T-helper 2 cell (primary cell): ENCODE data around the gene FLII.
A peak's percentile ranks its signal among the peaks of the same experiment; 100 is the strongest.

Source experiments
- DNase-seq, 5 experiments: peaks; one replicate each; pipeline versions ENCODE4 v3.0.0 to v3.0.0-alpha.2; 2012 to 2022

The FLII gene

DNA sequence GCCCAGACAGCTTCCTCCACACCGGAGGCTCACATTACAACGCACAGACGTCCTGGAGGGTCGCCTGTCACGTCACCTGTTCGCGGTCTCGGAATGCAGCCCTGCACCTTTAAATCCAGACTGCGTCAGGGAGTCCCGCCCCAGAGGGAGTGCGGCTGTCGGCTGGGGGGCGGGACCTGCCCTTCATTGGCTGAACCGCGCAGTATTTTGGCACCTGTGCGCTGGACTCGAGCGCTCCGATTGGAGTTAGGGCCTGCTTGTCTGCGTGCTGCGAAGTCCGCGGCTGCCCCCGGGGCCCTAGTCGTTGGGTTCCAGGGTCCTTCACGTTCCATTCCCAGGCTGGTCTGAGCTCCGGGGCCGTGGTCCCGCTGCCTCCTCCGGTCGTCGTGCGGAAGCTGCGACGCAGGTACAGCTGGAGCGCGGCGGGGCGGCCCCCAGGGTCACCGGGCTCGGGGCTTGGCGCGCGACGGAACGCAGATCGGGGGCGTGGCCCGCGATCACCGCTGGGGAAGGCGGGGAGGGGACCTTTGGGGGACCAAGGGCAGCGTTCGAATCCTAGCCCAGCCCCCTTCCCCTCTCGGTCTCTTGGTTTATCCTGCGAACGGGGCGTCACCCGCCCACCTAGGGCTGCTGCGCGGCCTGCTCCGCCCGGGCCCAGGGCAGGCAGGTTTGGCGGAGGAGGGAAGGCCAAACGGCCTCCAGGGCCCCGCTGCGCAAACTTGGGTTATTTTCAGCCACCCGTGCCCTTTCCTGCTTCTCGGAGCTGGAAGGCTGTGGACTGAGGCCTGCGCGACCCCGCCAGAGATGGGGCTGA lies 2.0 kb upstream of the FLII start, which contains the start of gene MIEF2:
MIEF2 (plus strand) TSS at position 331 of the 814 bp plus-strand sequence. CDS start 2,059 bp downstream, outside the sequence.
- DNase-seq: peak; percentile 80 to 97 (median 89)

DNA sequence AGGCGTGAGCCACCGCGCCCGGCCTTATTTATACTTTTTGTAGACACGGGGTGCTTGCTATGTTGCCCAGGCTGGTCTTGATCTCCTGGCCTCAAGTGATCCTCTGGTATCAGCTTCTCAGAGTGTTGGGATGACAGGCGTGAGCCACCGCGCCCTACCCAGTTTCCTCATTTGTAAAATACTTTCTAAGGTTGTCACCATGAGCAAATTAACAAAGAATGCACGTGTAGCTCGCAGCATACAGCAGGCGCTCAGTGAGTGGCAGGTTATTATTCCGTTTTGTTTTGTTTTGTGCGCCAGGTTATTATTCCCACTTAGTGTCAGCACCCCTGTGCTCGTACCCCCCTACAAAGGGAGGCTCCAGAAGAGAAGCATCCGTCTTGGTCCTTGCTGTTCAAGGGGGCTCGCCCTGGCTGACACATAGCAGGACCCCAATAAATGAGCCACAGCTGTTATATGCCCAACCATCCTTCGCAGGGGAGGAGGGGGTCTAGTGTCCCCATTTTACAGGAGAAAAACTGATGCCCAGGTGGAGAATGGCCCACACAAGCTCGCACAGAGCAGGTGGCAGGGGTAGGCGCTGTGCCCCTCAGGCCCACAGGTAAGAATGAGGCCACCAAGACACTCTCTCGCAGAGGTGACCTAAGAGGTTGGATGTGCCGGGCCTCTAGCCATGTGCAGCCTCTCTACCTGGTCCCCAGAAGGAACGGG lies 1.2 kb upstream of the FLII start:
- no peak for DNase-seq

DNA sequence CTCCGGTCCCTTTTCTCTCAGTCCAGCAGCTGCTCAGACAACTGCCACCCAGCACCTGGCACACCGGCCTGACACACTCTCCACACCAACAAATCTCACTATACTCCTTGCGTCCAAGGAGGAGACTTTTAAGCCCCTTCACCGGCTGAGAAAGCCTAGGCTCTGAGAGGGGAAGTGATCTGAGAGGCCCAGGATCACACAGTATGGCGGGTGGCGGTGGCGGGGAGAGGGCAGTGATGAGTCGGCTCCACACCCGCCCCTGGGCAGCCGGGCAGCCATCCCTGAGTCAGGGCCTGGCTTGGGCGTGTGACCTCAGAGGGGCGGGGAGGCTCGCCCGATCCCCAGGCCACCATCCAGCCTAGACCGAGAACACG lies 569 bp downstream of the FLII start:
- peak in 2 of 5 experiments; percentile 39 to 43 for DNase-seq

DNA sequence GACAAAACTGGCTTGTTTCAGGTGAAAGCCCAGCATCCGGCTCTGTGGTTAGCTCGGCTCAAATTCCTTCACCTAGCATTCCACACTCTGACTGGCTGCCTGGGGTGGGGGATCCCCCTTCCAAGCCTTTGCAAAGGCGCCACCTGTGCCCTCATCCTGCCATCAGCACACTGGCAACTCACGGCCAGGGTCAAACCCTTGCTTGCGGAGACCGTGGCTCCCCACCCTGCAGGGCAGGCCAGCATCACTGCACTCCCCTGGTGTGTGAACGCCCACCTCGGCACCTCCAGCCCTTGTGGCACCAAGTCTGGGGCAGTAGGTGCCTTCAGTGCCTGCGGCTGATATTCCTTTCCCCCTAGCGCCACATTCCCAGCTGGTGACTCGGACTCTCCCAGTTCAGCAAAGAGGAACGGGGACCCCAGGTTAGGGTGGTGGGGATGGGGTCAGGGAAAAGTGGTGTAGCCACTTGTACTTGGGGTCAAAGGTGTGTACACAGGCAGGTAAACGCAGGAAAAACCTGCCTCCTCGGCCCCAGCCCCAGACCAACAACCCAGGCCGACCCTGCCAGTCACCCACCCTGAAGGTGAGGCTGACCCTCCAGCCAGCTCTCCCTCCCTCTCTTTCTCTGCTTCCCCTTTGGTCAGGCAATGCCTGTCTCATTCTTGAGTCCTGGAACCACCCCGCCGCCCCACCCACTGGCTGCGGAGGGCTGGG lies 1.1 kb downstream of the FLII start:
- DNase-seq: peak in 2 of 5 experiments; percentile 21 to 45

DNA sequence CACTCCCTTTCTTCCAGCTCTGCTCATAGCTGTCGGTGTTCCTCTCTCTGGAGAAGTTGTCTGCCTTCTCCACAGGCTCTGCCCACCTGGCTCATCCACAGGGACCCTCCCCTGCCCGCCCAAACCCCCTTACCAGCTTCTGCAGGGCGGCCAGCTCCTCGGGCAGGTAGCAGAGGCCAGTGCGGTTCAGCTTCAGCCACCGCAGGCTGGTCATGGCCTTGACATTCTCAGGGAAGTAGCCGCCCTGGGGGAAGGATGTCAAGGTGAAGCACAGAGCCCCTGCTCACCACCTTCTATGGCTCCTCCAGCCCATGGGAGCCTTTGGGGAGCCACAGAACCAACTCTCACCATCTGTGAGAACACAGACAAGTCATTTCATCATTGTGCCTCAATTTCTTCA lies 1.8 kb downstream of the FLII start:
- no peak for DNase-seq

DNA sequence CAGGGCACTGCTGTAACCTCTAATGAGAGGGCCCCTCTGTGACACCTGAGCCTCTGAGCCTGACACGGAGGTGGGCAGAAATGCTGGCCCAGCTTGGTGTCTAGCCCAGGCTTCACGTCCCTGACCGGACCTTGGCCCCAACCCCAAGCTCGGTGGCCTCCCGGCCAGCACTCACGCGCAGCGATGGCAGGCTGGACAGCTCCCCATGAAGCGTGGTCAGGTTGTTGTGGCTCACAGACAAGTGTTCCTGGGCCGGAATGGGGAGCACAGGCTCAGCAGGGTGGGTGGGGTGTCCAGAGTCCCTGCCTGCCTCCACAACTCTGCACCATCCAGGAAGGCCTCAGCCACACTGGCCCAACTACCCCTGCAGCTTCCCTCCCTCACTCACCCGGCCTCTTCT lies 2.2 kb downstream of the FLII start:
- DNase-seq: no peak

DNA sequence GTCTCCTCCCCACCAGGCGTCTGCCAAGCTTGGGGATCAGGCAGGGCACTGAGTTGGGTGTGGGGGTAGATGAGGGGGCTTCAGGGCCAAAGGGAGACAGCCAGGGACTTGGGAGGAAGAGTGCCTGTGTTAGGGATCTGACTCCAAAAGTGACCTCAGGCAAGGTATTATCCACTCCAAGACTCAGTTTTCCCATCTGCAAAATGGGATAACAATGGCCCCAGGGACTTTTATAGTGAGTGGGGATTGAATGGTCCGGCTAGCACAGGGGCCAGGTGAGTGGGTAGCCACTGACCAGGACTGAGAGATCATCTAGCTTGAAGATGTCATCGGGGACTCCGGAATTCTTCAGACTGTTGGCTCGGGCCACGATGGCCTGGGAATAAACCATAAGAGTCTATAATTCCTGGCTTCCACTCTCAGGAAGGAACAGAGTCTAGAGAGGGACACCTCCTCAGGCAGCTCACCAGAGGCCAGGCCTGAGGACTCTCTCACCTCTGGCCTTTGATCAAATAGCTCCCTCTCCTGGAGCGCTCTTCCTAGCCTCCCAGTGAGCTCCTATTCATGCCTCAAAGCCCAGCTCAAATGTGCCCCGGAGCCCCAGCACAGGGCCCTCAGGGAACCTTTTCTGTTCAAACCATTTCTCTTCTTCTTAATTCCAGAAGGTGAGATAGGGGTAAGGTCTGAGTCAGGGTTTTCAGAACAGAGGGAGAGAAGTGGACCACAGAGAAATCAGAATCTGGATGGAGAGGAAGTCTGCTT lies 3.5 kb downstream of the FLII start:
- no peak for DNase-seq

DNA sequence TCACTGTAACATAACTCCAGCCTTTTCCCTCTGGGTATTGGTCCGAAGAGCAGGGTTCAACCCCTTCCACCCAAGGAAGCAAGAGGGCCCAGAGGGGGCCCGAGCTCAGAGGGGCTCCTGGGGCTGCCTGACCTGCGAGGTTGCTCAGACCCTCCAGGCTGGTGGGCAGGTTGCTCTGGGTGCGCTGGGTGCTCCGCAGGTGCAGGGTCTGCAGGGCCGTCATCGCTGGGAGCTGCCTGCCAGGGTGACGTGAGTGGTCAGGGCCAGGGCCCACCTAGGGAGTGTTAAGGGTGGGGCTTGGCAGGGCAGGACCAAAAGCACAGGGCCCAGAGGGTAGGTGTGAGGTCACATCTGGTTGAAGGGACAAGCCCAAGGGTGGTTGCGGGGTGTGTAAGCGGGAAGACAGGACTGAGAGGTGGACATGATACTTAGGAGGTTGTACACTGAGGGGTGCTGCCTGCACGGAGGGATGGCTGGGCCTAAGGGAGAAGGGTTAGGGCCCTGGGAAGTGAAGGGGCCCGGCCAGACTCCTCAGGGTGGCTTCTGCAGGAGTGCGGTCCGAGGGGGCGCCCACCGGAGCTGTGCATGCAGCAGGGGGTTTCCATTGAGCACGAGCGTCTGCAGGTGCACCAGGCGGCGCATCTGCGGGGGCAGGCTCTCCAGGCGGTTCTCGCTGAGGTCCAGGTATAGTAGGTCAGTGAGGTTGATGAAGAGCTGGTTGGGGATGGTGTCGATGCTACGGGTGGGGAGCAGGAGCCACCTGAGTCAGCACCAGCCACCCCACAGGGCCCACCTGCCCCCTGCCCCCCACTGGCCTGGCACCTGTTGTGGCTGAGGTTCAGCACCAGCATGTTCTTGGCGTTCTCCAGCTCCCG lies 4.4 kb downstream of the FLII start:
- DNase-seq: no peak

DNA sequence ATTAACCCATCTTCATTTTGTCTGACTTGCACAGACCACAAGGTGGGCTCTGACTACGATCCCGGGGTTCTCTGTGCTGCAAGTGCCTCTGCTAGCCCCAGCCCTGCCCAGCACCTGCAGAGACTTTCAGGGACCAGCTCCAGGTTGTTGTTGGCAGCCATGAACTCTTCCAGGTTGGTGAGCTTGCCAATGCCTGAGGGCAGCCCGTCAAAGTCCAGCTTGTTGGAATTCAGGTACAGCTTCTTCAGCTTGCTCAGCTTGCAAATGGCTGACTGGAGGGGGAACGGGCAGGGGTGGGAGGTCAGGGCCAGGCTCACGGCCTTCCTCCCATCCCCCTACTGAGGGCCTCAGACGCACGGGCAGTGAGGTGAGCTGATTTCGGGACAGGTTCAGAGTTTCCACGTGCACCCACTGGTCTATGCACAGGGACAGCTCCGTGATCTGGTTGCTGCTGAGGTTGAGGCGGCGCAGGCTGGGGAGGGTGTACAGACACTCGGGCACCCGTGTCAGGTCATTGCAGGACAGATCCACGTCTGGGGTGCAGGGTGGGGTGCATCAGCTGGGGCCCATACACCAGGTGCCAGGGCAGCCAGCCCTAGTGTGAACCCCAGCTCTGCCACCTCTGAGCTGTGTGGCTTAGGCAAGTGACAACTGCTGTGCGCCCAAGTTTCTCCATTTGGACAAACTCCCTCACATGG lies 5.2 kb downstream of the FLII start:
- no peak for DNase-seq

DNA sequence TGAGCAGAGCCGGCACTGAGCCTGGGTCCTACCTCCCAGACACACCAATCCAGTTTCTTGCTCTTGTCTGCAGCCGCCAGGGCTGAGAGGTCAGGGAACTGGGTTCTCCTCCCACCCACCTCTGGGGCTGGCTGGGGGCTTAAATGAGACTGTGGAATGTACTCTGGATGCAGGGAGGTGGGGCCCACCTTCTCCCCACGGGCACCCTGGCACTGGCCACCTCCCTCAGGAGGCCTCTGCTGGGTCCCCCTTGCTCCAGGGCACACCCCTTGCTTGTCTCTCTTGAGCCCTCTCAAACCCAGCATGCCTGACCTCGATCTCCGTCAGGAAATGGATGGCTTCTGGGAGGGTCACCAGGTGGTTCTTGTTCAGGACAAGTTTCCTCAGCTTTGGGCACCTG lies 6.4 kb downstream of the FLII start:
- no peak for DNase-seq

DNA sequence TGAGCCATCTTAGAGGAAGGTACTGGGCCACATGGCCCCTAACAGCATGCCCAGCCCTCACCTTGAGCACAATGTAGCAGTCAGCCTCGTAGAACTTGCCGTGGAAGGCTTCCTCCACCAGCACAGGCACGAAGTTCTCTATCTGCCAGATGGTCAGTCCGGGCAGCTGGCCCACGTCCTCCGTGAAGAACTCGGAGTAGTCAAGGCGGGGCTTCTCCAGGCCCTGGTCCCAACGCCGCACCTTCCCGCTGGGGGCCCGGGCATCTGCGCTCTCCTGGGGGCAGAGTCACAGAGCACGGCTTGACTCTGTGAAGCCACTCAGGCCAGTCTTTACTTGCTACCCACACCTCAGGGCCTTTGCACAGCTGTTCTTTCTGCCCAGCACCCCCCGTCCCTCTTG lies 7.3 kb downstream of the FLII start:
- no peak for DNase-seq

DNA sequence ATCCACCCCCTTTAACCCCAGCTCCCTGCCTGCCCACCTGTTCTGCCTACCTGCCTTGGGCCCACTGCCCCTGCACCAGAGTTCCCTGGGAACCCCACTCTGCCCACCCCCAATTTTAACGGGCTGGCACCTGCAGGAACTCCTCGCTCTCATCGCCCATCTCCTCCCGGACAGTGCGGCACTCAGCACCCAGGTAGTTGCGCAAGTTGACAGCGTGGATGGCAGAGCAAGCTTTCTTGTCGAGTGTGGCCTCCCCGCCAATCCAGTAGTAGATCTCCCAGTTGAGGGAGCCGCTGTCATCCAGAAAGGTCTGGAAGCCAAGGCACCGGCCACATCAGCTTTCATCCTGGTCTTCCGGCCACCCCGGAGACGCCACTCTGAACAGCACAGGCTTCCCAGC lies 7.8 kb downstream of the FLII start:
- DNase-seq: no peak

DNA sequence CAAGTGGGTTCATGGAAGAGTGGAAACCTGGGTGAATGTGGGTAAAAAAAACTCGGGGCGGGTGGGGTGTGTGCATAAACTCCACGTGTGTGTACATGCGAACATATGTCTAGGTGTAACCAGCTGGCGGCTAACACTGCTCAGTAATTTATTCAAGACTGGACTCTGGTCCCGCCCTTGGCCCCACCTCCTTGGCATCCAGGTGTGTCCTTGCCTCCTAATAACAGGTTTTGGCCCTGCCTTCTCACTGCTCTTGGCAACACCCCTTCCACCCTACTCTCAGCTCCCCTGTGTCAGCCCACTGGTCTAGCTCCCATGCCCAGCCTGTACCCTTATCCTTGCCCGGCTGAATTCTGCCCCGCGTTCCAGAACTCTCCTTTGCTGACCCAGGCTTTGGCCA lies 8.3 kb downstream of the FLII start:
- DNase-seq: no peak

DNA sequence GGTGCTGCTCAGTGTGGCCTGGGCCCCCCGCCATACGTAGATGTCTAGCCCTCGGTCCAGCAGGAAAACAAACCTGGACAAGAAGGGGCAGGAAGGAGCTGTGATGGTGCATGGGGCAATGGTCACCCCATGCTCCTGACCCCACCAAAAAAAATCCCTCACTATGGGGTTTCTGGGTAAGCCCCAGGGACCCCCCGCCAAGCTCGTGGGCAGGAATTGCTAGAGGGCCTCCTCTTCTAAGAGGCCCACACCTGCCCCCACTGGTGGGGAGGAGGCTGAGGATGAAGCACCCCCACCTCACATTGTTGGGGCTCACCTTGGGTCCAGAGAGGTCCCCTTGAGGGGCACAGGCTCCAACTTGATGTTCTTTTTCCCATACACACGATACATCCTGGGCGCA lies 9.7 kb downstream of the FLII start:
- no peak for DNase-seq

DNA sequence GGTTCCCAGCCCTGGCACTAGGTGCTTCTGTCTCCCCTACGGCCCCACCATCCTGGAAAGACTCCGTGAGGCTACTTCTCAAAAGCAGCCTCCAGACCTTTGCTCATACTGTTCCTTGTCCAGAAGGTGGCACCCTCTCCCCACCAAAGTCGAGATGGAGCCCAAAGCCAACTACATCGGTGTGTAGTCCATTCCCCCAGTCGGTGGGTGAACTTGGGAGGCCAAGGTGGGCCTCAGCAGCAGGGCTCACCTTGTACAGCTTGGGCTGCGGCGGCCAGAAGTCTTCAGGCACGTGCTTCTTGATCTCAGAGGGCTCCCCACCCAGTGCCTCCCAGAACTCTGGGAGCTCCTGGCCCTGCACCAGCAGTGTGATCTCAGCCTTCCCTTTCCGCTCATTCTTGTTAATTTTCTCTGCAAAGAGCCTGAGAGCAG lies 10.2 kb downstream of the FLII start:
- peak in 4 of 5 experiments; percentile 33 to 69 (median 46) for DNase-seq

DNA sequence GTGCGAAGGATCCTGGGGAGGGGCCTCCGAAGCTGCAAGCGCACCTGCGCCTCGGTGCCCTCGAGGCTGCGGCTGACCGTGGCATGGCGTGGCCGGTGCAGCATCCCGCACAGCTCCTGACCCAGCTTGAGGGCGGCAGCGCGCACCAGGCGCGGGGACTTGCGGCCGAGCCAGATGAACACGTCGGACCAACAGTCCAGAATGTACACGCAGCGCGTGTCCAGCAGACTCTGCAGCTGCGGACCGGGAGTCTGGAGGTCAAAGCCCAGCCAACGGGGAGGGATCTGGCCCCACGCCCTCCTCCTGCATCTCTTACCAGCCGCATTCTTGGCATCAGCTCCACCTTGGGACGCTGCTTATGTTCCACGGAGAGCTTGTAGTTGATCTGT lies 10.9 kb downstream of the FLII start:
- DNase-seq: no peak

DNA sequence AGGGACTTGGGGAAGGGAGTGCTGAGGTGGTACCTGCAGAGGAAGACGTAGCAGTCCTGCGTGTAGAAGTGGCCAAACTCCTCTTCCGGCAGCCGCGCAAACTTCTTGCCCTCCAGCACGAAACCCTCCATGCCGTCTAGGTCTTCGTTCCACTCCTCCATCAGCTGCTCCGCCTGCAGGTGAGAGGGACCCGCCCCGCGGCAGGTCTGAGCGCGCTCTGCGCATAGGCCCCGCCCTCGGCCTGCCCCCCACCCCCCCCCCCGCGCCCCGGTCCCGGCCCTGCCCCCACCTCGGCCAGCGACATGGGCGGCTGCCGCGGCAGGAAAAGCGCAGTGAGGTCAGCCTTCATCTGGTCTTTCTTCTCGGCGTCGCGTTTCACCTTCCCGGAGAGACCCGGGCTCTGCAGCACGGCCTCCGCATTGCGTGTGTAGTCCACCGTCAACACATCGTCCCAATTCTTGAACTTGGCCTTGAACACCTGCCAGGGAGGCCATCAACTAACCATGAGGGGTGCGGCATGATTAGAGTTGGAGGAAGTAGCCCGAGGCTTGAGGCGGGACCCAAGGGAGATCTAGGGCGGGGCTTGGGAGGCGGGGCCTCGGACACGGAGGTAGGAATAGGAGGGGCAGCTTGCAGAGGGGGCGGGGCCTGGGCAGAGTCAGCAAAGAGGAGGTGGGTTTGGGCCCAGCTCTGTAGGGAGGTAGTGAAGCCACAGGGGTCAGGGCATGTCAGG lies 11.5 kb downstream of the FLII start:
- peak in 2 of 5 experiments; percentile 30 to 34 for DNase-seq

DNA sequence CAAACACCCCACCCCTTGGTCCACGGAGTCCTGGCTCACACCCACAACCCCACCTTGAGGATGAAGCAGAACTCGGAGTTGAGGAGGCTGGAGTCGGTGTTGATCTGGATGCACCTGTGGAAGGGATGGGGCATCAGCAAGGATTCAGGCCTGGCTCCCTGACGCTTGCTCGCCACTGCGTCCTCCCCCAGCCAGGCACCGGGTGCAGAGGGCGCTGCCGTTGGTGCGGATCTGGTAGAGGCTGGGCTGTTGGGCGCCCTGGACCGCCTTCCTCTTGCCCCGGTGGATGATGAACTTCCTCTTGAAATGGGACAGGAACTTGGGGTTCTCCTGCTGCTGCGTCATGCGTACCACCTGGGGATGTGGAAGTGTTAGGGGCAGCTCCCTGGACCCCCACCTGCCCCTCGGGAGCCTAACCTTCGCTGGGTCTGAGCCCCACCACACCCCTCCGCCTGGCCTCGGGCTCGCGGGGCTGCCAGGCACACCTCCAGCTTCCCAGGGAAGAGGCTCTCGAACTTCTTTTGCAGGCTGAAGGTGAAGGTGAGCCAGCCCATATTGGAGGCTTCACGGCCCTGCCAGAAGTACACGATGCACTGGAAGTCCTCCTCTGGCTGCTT lies 12.3 kb downstream of the FLII start:
- no peak for DNase-seq

DNA sequence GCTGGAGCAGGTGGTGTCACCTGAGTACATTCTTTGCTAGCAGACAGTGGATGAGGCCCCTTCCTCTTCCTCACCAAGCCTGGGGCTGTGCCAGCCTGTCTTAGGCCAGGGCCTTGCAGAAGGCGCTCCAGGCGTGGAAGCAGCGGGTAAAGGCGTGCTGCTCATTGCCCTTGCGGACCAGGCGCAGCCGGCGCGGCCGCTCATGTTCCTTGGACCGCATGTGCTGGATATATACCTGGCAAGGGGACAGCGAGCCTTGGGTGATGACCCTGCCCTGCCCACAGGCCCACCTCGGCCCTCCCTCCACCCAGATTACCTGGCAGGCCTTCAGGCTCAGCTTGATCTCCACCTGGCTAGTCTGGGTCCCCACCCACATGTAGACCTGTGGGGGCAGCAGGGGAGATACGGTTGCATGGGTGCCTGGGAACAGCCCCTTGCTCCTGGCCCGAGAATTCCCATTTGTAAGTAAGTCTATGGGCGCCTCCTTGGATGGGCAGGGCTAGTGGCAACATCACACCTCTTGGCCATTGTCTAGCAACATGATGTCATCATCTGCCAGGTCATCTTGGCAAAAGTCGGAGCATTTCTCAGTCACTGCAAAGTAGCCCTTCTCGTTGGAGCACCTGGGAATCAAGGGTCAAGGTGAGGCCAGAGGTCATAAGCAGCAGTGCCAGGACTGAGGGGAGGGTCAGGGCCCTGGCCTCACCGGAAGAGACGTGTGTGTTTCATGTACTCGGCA lies 13.3 kb downstream of the FLII start:
- DNase-seq: no peak
